ENCODE measurements around the gene TSPAN4.

- TF ChIP-seq KLF10 (tag by site-specific recombination; IDR thresholded peaks at IDR 0.05) (no peak), ZNF76 (tag by site-specific recombination; IDR thresholded peaks at IDR 0.05; ENCODE audit: borderline replicate concordance, low read depth) (no peak), ZNF776 (tag by site-specific recombination; IDR thresholded peaks at IDR 0.05; ENCODE audit: borderline replicate concordance) (no peak), ZNF416 (tag by site-specific recombination; IDR thresholded peaks at IDR 0.05) (no peak), INSM2 (tag by site-specific recombination; IDR thresholded peaks at IDR 0.05) (no peak)
Measured at GRCh38 chr11:908273-908672, 65.6 kb downstream of the TSPAN4 start.

Measured in HEK293 (cell line).